MM.1S (cell line): ENCODE measurements around the gene MACROD2.

Source experiments
- EZH2 ChIP-seq: fragments of 300-600 bp; sonication (generic); optimal IDR thresholded peaks from 2 replicates; pipeline ENCODE3; 2017; ENCODE audit warnings: low read depth, mild to moderate bottlenecking, antibody characterized with exemption, low read length, mixed read lengths
- TF ChIP-seq, protein P1 (sequence below): fragments of 300-600 bp; sonication (generic); IDR thresholded peaks from 2 replicates; pipeline ENCODE4 v1.5.1; 2016; ENCODE audit warnings: antibody characterized with exemption, low read length, mixed read lengths

DNA sequence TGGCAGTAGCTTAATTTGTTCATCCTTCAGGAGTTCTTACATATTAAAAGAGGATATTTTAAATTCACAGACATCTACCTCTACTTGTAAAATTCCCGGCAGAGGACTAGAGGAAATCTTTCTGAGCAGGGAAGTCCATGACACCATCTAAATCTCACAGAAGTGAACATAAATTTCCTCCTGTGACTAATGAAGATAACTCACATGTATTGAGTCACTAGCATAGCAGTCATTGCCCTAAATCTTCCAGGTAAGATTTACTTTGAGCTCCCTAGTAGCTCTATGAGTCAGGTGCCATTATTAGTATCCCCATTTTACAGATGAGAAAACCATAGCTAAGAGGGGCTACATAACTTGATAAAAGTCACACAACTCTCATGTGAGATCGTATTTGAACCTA is 1400.7 kb downstream of the MACROD2 start:
- TF ChIP-seq, protein P1, sequence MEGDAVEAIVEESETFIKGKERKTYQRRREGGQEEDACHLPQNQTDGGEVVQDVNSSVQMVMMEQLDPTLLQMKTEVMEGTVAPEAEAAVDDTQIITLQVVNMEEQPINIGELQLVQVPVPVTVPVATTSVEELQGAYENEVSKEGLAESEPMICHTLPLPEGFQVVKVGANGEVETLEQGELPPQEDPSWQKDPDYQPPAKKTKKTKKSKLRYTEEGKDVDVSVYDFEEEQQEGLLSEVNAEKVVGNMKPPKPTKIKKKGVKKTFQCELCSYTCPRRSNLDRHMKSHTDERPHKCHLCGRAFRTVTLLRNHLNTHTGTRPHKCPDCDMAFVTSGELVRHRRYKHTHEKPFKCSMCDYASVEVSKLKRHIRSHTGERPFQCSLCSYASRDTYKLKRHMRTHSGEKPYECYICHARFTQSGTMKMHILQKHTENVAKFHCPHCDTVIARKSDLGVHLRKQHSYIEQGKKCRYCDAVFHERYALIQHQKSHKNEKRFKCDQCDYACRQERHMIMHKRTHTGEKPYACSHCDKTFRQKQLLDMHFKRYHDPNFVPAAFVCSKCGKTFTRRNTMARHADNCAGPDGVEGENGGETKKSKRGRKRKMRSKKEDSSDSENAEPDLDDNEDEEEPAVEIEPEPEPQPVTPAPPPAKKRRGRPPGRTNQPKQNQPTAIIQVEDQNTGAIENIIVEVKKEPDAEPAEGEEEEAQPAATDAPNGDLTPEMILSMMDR: no peak
- TF ChIP-seq EZH2: no peak
